ENCODE results near the gene MAGI2.

Gene MAGI2

GRCh38 chr7:78904983-78905382, 548.5 kb downstream of the MAGI2 start:
- Histone ChIP-seq H3K4me3 (ENCODE audit: low read length in 2 of 2) (no peak overlapping the region), H3K36me3 (ENCODE audit: control insufficient read depth in 2 of 2, insufficient read depth in 2 of 2, low read length in 2 of 2) (no peaks in the 10 kb centered on the region), H3K27ac (ENCODE audit: low read length) (no peak overlapping the region), H3K9ac (ENCODE audit: low read length in 2 of 2) (no peak overlapping the region), H3K4me1 (ENCODE audit: control insufficient read depth, insufficient read depth, low read length) (no peaks in the 10 kb centered on the region), H3K9me3 (ENCODE audit: control insufficient read depth in 2 of 2, low read length in 2 of 2) (no peaks in the 10 kb centered on the region), H3K27me3 (ENCODE audit: control insufficient read depth in 1 of 2, insufficient read depth in 2 of 2, low read length in 2 of 2) (no peaks in the 10 kb centered on the region)

- no peak overlapping the region for H3K27ac ChIP-seq (ENCODE audit: low read length)
- H3K9me3 ChIP-seq (ENCODE audit: control insufficient read depth in 2 of 2, low read length in 2 of 2): no peaks in the 10 kb centered on the region
- no peaks in the 10 kb centered on the region for H3K36me3 ChIP-seq (ENCODE audit: control insufficient read depth in 2 of 2, insufficient read depth in 2 of 2, low read length in 2 of 2)
- no peak overlapping the region for H3K9ac ChIP-seq (ENCODE audit: low read length in 2 of 2)
- H3K27me3 ChIP-seq (ENCODE audit: control insufficient read depth in 1 of 2, insufficient read depth in 2 of 2, low read length in 2 of 2): no peaks in the 10 kb centered on the region
- no peaks in the 10 kb centered on the region for H3K4me1 ChIP-seq (ENCODE audit: control insufficient read depth, insufficient read depth, low read length)
- H3K4me3 ChIP-seq (ENCODE audit: low read length in 2 of 2): no peak overlapping the region
Observed at GRCh38 chr7:78901566-78901965, 551.9 kb downstream of the MAGI2 start.

- Histone ChIP-seq H3K27me3 (ENCODE audit: control insufficient read depth in 1 of 2, insufficient read depth in 2 of 2, low read length in 2 of 2) (no peaks in the 10 kb centered on the region), H3K36me3 (ENCODE audit: control insufficient read depth in 2 of 2, insufficient read depth in 2 of 2, low read length in 2 of 2) (no peaks in the 10 kb centered on the region), H3K27ac (ENCODE audit: low read length) (no peak overlapping the region), H3K4me3 (ENCODE audit: low read length in 2 of 2) (no peak overlapping the region), H3K9me3 (ENCODE audit: control insufficient read depth in 2 of 2, low read length in 2 of 2) (no peaks in the 10 kb centered on the region), H3K9ac (ENCODE audit: low read length in 2 of 2) (no peak overlapping the region), H3K4me1 (ENCODE audit: control insufficient read depth, insufficient read depth, low read length) (no peaks in the 10 kb centered on the region)
Observed at GRCh38 chr7:78900806-78901205, 552.7 kb downstream of the MAGI2 start.

- no peak overlapping the region for H3K27ac ChIP-seq (ENCODE audit: low read length)
- no peaks in the 10 kb centered on the region for H3K27me3 ChIP-seq (ENCODE audit: control insufficient read depth in 1 of 2, insufficient read depth in 2 of 2, low read length in 2 of 2)
- no peaks in the 10 kb centered on the region for H3K9me3 ChIP-seq (ENCODE audit: control insufficient read depth in 2 of 2, low read length in 2 of 2)
- no peak overlapping the region for H3K4me3 ChIP-seq (ENCODE audit: low read length in 2 of 2)
- no peaks in the 10 kb centered on the region for H3K36me3 ChIP-seq (ENCODE audit: control insufficient read depth in 2 of 2, insufficient read depth in 2 of 2, low read length in 2 of 2)
- no peaks in the 10 kb centered on the region for H3K4me1 ChIP-seq (ENCODE audit: control insufficient read depth, insufficient read depth, low read length)
- no peak overlapping the region for H3K9ac ChIP-seq (ENCODE audit: low read length in 2 of 2)
Observed at GRCh38 chr7:78895393-78895792, 558.1 kb downstream of the MAGI2 start.

GRCh38 chr7:78879206-78879605, 574.3 kb downstream of the MAGI2 start:
- H3K4me1 ChIP-seq (ENCODE audit: control insufficient read depth, insufficient read depth, low read length): no peaks in the 10 kb centered on the region
- no peak overlapping the region for H3K9ac ChIP-seq (ENCODE audit: low read length in 2 of 2)

GRCh38 chr7:78873117-78873516, 580.4 kb downstream of the MAGI2 start:
- H3K27me3 ChIP-seq (ENCODE audit: control insufficient read depth in 1 of 2, insufficient read depth in 2 of 2, low read length in 2 of 2): no peaks in the 10 kb centered on the region
- no peaks in the 10 kb centered on the region for H3K36me3 ChIP-seq (ENCODE audit: control insufficient read depth in 2 of 2, insufficient read depth in 2 of 2, low read length in 2 of 2)
- no peaks in the 10 kb centered on the region for H3K4me1 ChIP-seq (ENCODE audit: control insufficient read depth, insufficient read depth, low read length)
- H3K9me3 ChIP-seq (ENCODE audit: control insufficient read depth in 2 of 2, low read length in 2 of 2): no peaks in the 10 kb centered on the region
- H3K4me3 ChIP-seq (ENCODE audit: low read length in 2 of 2): no peak overlapping the region
- no peak overlapping the region for H3K9ac ChIP-seq (ENCODE audit: low read length in 2 of 2)
- H3K27ac ChIP-seq (ENCODE audit: low read length): no peak overlapping the region

More at GRCh38 chr7:78879206-78879605, 574.3 kb downstream of the MAGI2 start:
- H3K4me3 ChIP-seq (ENCODE audit: low read length in 2 of 2): no peak overlapping the region
- no peak overlapping the region for H3K27ac ChIP-seq (ENCODE audit: low read length)
- peaks cover 0 to 4% of the 10 kb centered on the region in 2 donors for H3K9me3 ChIP-seq (ENCODE audit: control insufficient read depth in 2 of 2, low read length in 2 of 2)
- H3K36me3 ChIP-seq (ENCODE audit: control insufficient read depth in 2 of 2, insufficient read depth in 2 of 2, low read length in 2 of 2): no peaks in the 10 kb centered on the region
- H3K27me3 ChIP-seq (ENCODE audit: control insufficient read depth in 1 of 2, insufficient read depth in 2 of 2, low read length in 2 of 2): no peaks in the 10 kb centered on the region

GRCh38 chr7:78864339-78864738, 589.1 kb downstream of the MAGI2 start:
- Histone ChIP-seq H3K4me3 (ENCODE audit: low read length in 2 of 2) (no peak overlapping the region), H3K27me3 (ENCODE audit: control insufficient read depth in 1 of 2, insufficient read depth in 2 of 2, low read length in 2 of 2) (no peaks in the 10 kb centered on the region), H3K4me1 (ENCODE audit: control insufficient read depth, insufficient read depth, low read length) (no peaks in the 10 kb centered on the region), H3K9me3 (ENCODE audit: control insufficient read depth in 2 of 2, low read length in 2 of 2) (peaks cover 0 to 3% of the 10 kb centered on the region in 2 donors), H3K9ac (ENCODE audit: low read length in 2 of 2) (no peak overlapping the region), H3K36me3 (ENCODE audit: control insufficient read depth in 2 of 2, insufficient read depth in 2 of 2, low read length in 2 of 2) (no peaks in the 10 kb centered on the region), H3K27ac (ENCODE audit: low read length) (no peak overlapping the region)

GRCh38 chr7:78863281-78863680, 590.2 kb downstream of the MAGI2 start:
- H3K4me1 ChIP-seq (ENCODE audit: control insufficient read depth, insufficient read depth, low read length): no peaks in the 10 kb centered on the region
- no peak overlapping the region for H3K27ac ChIP-seq (ENCODE audit: low read length)
- peaks cover 0 to 3% of the 10 kb centered on the region in 2 donors for H3K9me3 ChIP-seq (ENCODE audit: control insufficient read depth in 2 of 2, low read length in 2 of 2)

GRCh38 chr7:78862411-78862900, 591.0 kb downstream of the MAGI2 start:
- H3K36me3 ChIP-seq (ENCODE audit: control insufficient read depth in 2 of 2, insufficient read depth in 2 of 2, low read length in 2 of 2): no peaks in the 10 kb centered on the region
- H3K9ac ChIP-seq (ENCODE audit: low read length in 2 of 2): no peak overlapping the region
- no peak overlapping the region for H3K27ac ChIP-seq (ENCODE audit: low read length)
- no peaks in the 10 kb centered on the region for H3K27me3 ChIP-seq (ENCODE audit: control insufficient read depth in 1 of 2, insufficient read depth in 2 of 2, low read length in 2 of 2)
- H3K4me3 ChIP-seq (ENCODE audit: low read length in 2 of 2): no peak overlapping the region
- H3K4me1 ChIP-seq (ENCODE audit: control insufficient read depth, insufficient read depth, low read length): no peaks in the 10 kb centered on the region
- H3K9me3 ChIP-seq (ENCODE audit: control insufficient read depth in 2 of 2, low read length in 2 of 2): peaks cover 0 to 3% of the 10 kb centered on the region in 2 donors

More at GRCh38 chr7:78863281-78863680, 590.2 kb downstream of the MAGI2 start:
- Histone ChIP-seq H3K9ac (ENCODE audit: low read length in 2 of 2) (no peak overlapping the region), H3K36me3 (ENCODE audit: control insufficient read depth in 2 of 2, insufficient read depth in 2 of 2, low read length in 2 of 2) (no peaks in the 10 kb centered on the region), H3K27me3 (ENCODE audit: control insufficient read depth in 1 of 2, insufficient read depth in 2 of 2, low read length in 2 of 2) (no peaks in the 10 kb centered on the region), H3K4me3 (ENCODE audit: low read length in 2 of 2) (no peak overlapping the region)

- H3K9ac ChIP-seq (ENCODE audit: low read length in 2 of 2): no peak overlapping the region
- no peaks in the 10 kb centered on the region for H3K4me1 ChIP-seq (ENCODE audit: control insufficient read depth, insufficient read depth, low read length)
- no peaks in the 10 kb centered on the region for H3K9me3 ChIP-seq (ENCODE audit: control insufficient read depth in 2 of 2, low read length in 2 of 2)
- no peak overlapping the region for H3K27ac ChIP-seq (ENCODE audit: low read length)
- no peak overlapping the region for H3K4me3 ChIP-seq (ENCODE audit: low read length in 2 of 2)
- H3K36me3 ChIP-seq (ENCODE audit: control insufficient read depth in 2 of 2, insufficient read depth in 2 of 2, low read length in 2 of 2): no peaks in the 10 kb centered on the region
- H3K27me3 ChIP-seq (ENCODE audit: control insufficient read depth in 1 of 2, insufficient read depth in 2 of 2, low read length in 2 of 2): no peaks in the 10 kb centered on the region
Observed at GRCh38 chr7:78852951-78853350, 600.5 kb downstream of the MAGI2 start.

GRCh38 chr7:78850093-78850740, 603.2 kb downstream of the MAGI2 start:
- no peak overlapping the region for H3K9ac ChIP-seq (ENCODE audit: low read length in 2 of 2)
- H3K36me3 ChIP-seq (ENCODE audit: control insufficient read depth in 2 of 2, insufficient read depth in 2 of 2, low read length in 2 of 2): no peaks in the 10 kb centered on the region
- H3K9me3 ChIP-seq (ENCODE audit: control insufficient read depth in 2 of 2, low read length in 2 of 2): no peaks in the 10 kb centered on the region
- no peaks in the 10 kb centered on the region for H3K4me1 ChIP-seq (ENCODE audit: control insufficient read depth, insufficient read depth, low read length)
- H3K27ac ChIP-seq (ENCODE audit: low read length): no peak overlapping the region
- no peaks in the 10 kb centered on the region for H3K27me3 ChIP-seq (ENCODE audit: control insufficient read depth in 1 of 2, insufficient read depth in 2 of 2, low read length in 2 of 2)
- H3K4me3 ChIP-seq (ENCODE audit: low read length in 2 of 2): no peak overlapping the region
